Retinal pigment epithelial cell (primary cell): ENCODE measurements around the gene EPO.

Source experiments
- DNase-seq: peaks from one replicate; pipeline ENCODE4 v3.0.0-alpha.2; 2010; ENCODE audit warnings: low read depth
- H3K4me3 ChIP-seq: 2 replicates; pipeline ENCODE4 v1.5.1; 2011; ENCODE audit warnings: mild to moderate bottlenecking, low read length, control low read depth, moderate library complexity
- TF ChIP-seq, protein P1 (sequence below): conservative IDR thresholded peaks from 2 replicates; pipeline ENCODE4 v1.5.1; 2011; ENCODE audit warnings: low read depth, low read length, control low read depth, inconsistent platforms

EPO gene

DNA sequence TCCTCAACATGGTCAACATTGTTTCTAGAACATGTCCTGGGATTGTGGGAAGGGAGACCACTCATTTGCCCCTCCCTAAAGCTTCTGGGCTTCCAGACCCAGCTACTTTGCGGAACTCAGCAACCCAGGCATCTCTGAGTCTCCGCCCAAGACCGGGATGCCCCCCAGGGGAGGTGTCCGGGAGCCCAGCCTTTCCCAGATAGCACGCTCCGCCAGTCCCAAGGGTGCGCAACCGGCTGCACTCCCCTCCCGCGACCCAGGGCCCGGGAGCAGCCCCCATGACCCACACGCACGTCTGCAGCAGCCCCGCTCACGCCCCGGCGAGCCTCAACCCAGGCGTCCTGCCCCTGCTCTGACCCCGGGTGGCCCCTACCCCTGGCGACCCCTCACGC lies at the start of gene EPO:
Gene EPO (plus strand): TSS at position 190 of the 392 bp plus-strand sequence. CDS start 513 bp downstream, outside the sequence.
- TF ChIP-seq, protein P1, sequence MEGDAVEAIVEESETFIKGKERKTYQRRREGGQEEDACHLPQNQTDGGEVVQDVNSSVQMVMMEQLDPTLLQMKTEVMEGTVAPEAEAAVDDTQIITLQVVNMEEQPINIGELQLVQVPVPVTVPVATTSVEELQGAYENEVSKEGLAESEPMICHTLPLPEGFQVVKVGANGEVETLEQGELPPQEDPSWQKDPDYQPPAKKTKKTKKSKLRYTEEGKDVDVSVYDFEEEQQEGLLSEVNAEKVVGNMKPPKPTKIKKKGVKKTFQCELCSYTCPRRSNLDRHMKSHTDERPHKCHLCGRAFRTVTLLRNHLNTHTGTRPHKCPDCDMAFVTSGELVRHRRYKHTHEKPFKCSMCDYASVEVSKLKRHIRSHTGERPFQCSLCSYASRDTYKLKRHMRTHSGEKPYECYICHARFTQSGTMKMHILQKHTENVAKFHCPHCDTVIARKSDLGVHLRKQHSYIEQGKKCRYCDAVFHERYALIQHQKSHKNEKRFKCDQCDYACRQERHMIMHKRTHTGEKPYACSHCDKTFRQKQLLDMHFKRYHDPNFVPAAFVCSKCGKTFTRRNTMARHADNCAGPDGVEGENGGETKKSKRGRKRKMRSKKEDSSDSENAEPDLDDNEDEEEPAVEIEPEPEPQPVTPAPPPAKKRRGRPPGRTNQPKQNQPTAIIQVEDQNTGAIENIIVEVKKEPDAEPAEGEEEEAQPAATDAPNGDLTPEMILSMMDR = no peak
- H3K4me3 ChIP-seq = peak within 1 kb of the TSS; percentile 21
- no peak for DNase-seq

DNA sequence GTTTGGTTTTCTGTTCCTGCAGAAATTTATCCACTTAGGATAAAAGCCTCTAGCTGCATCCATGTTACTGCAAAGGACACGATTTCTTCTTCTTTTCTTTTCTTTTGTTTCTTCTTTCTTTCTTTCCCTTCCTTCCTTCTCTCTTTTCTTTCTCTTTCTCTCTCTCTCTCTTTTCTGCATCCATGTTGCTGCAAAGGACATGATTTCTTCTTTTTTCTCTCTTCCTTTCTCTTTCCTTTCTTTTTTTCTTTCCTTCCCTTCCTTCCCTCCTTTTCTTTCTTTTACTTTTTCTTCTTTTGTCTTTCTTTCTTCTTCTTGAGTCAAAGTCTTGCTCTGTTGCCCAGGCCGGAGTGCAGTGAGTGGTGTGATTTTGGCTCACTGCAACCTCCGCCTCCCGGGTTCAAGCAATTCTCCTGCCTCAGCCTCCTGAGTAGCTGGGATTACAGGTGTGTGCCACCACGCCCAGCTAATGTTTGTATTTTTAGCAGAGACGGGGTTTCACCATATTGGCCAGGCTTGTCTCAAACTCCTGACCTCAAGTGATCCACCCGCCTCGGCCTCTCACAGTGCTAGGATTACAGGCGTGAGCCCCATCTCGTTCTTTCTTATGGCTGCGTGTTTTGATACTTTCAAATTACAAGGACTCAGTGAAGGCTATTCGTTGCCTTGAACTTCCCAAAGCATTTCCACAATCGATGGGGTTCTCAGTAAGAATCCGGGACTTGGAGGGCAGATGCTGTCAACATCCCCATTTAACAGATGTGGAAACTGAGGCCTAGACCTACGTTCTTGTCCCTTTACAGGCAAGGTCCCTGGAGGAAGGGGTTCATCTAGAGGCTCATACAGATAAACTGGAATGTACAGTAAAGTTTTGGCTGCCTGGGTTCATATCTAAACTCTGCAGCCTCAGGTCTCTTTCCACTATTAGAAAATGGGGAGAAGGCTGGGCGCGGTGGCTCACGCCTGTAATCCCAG lies 48.6 kb upstream of the EPO start:
- TF ChIP-seq, protein P1 = no peak
- H3K4me3 ChIP-seq = no peak overlapping the region
- DNase-seq = no peak

DNA sequence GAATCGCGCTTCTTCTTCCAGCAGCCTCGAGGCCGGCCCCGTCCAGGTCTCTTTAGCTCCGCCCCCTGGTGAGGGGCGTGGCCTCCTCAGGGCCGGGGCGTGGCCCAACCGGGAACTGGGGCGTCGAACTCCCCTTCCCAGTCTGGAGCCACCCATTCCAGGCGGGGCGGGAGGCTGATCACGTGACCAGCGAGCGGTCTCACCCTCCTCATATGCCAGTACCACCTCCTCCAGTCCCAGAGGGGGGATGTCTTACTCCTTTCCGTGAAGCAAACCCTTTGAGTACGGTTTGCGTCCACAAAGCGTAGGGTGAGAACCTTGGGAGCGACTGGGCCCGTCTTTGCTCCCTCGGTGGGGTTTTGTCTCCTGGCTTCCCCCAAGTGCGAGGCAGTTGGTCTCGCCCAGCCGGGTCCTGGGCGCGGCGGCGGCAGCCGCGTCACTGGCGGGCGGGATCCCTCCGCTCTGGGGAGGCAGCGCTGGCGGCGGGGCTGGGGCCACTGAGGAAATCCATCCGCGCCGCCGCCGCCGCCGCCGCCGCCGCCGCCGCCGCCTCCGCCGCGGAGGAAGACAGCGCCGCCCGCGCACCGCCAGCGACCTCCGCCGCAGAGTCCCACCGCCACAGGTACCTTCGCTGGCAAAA lies 46.8 kb upstream of the EPO start, which contains the start of gene GNB2:
Gene GNB2 (plus strand): TSS at position 439 of the 640 bp plus-strand sequence. CDS start 2,526 bp downstream, outside the sequence.
- TF ChIP-seq, protein P1 = no peak
- peak; percentile 97 for DNase-seq
- peak within 1 kb of the TSS; percentile 92 for H3K4me3 ChIP-seq

DNA sequence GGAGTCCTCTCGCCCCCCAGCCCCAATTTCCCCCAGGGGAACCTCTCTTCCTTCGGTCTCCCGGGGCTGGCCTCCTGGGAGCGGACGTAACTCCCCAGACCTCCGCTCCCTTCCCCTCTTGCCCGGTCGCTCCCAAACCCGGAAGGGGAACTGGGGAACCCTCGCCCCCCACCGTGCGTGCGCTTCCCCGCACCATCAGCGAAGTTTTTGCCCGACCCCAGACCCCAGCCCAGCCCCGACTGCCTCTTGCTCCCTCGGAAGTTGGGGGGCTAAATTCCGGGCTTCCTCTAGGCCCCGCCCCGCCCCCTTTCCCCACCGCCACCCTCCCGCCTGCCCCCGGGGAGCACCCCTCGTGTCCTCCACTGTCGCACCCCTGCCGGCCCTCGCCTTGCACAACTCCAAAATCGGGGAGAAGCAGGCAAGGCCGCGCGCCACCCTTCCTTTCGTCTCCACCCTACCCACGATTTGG lies 46.3 kb upstream of the EPO start:
- H3K4me3 ChIP-seq = peak overlapping the region; percentile 92
- DNase-seq = no peak
- TF ChIP-seq, protein P1 = no peak

DNA sequence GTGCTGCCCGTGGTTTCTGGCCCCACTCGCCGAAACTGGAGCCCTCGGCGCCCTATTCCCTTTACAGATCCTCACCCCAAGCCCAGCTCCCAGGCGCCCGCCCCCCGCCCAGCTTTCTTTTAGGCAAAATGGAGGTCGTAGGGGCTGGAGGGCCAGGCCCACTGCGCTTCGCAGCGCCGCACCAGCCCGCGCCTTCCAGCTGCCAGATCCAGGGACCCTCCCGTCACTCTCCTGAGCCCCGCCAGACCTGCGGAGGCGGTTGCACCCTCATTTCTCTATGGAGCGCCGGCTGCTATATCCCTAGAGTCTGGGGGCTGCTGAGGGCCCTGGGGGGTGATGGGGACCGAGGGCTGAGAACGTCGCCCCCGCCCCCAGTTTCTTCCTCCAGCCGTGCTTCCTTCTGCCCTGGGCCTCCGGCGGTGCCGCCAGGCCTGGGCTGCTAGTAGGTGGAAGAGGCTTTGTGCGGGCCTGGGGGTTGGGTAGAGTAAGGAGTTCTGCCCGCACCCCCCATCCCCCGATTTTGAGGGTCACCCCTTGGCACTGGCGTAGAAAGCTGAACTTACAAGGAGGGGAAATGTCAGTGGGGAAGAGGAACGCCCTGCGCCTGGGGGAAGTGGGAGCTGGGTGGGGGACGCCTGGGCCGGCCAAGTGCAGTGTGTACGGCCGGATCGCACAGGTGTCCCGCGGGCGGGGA lies 45.7 kb upstream of the EPO start:
- DNase-seq = no peak
- peak overlapping the region; percentile 92 for H3K4me3 ChIP-seq
- TF ChIP-seq, protein P1 = no peak

DNA sequence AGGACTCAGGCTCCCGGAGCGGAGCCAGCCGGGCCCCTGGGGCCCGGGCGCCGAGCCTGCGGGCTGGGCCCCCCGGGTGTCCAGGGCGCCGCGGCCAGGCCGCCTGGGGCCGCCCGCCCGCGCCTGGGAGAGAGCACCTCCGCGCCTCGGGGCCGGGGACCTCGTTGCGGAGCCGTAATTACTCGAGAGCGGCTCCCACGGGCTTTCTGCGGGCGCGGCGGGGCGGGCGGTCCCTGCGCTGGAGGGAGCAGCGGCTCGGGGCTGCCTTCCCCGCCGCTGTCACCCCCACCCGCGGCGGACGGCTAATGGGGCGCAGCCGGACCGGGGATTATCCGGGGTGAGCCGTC lies 45.2 kb upstream of the EPO start:
- no peak for DNase-seq
- TF ChIP-seq, protein P1 = no peak
- peak overlapping the region; percentile 92 for H3K4me3 ChIP-seq
